ENCODE measurements around the gene KIF18B. TPM values are rescaled to one million over a fixed set of nuclear protein-coding genes. Genes with fewer than 3 reads are reported as not detected.
A peak's percentile ranks its signal among the peaks of the same experiment; 100 is the strongest.

KIF18B gene
- total and polyA plus RNA-seq, 2 of the 8 experiments (the other 6 are each of a cell fraction or from before 2014, with no cell fraction given) = 39.0 to 59.4 TPM

- Histone ChIP-seq H3K79me2 (ENCODE audit: control insufficient read depth in 1 of 2, insufficient read depth in 2 of 2, low read length in 2 of 2) (no peaks in the 10 kb centered on the region), H3K23ac (ENCODE audit: insufficient read length) (no peak overlapping the region), H4K8ac (ENCODE audit: extremely low read depth, insufficient read depth, low read length) (0 out of 2 replicates have a peak overlapping the region, but pooled peaks have one; percentile 6), H2BK12ac (ENCODE audit: low read depth, low read length) (no peak overlapping the region), H3K27ac (ENCODE audit: low read depth, low read length) (no peak overlapping the region), H4K91ac (replicated peaks; ENCODE audit: insufficient read length, low read length) (no peak overlapping the region), H2BK20ac (ENCODE audit: low read length) (no peak overlapping the region), H2BK120ac (replicated peaks; ENCODE audit: low read depth, low read length) (no peak overlapping the region), H3K23me2 (ENCODE audit: low read depth, low read length) (peaks cover 6% of the 10 kb centered on the region), H3K4me1 (replicated peaks in 1 of 4; ENCODE audit: control insufficient read depth in 3 of 4, insufficient read depth in 4 of 4, low read length in 3 of 4) (peaks cover 6 to 15% (median 12%) of the 10 kb centered on the region in 4 experiments), H3K36me3 (ENCODE audit: control insufficient read depth in 2 of 4, insufficient read depth in 4 of 4, low read length in 3 of 4) (no peaks in the 10 kb centered on the region), H2AFZ (ENCODE audit: low read length) (no peak overlapping the region), H3K4me3 (ENCODE audit: extremely low read depth in 1 of 4, insufficient read depth in 2 of 4, low read depth in 3 of 4, low read length in 4 of 4) (no peak overlapping the region), H3K14ac (ENCODE audit: insufficient read length) (no peak overlapping the region), H4K20me1 (replicated peaks in 1 of 2; ENCODE audit: control insufficient read depth in 1 of 2, insufficient read depth in 2 of 2, low read length in 2 of 2) (no peaks in the 10 kb centered on the region), H3K4ac (replicated peaks; ENCODE audit: insufficient read length, low read depth, low read length) (no peak overlapping the region), H3K18ac (ENCODE audit: extremely low read depth, low read length) (no peak overlapping the region), H3K56ac (replicated peaks; ENCODE audit: insufficient read length, low read depth, low read length) (no peak overlapping the region), H2BK5ac (ENCODE audit: low read depth, low read length) (no peak overlapping the region), H3K9ac (replicated peaks in 1 of 4; ENCODE audit: extremely low read depth in 1 of 4, low read depth in 3 of 4, low read length in 3 of 4) (no peak overlapping the region), H2AK5ac (ENCODE audit: low read depth, low read length) (no peak overlapping the region), H4K5ac (ENCODE audit: insufficient read length, low read depth, low read length) (no peak overlapping the region), H3K27me3 (replicated peaks in 1 of 4; ENCODE audit: control insufficient read depth in 3 of 4, extremely low read depth in 1 of 4, insufficient read depth in 3 of 4, low read length in 3 of 4) (peaks cover 0 to 21% (median 14%) of the 10 kb centered on the region in 4 experiments; a peak in 6 of 7 replicates), H3K9me3 (ENCODE audit: insufficient read depth in 2 of 2, low read depth in 1 of 2, low read length in 1 of 2) (no peaks in the 10 kb centered on the region), H2BK15ac (ENCODE audit: low read length) (no peak overlapping the region), H3K79me1 (ENCODE audit: low read depth, low read length) (no peaks in the 10 kb centered on the region), H3K4me2 (ENCODE audit: insufficient read depth in 1 of 2, low read depth in 2 of 2, low read length in 2 of 2) (no peak overlapping the region)
- no peak for DNase-seq (ENCODE audit: low read depth in 1 of 2, low spot score in 2 of 2)
- ChIA-PET CTCF (ENCODE audit: partially characterized antibody) (interaction anchor here (0.6 to 1.5 kb wide), 6 partner anchors 14 to 453 kb away, joined by 3 to 4 read pairs (median 3); no protein-coding TSS in a partner anchor), POLR2A (ENCODE audit: partially characterized antibody) (no interaction called here)
- FAIRE-seq = no peak
- WGBS, 2 experiments (ENCODE audit: extremely low coverage in 1 of 2, insufficient coverage in 1 of 2, insufficient read length in 1 of 2, insufficient replicate concordance in 2 of 2, low coverage in 1 of 2, low lambda C conversion rate in 2 of 2, missing lambda C conversion rate in 1 of 2) = 86% methylated on average over 11 of the region's 11 CpGs; no CpG with 5 or more reads in 1 of the 2 experiments
- TF ChIP-seq HDAC2 (IDR thresholded peaks at IDR 0.05; ENCODE audit: borderline replicate concordance in 1 of 2, low read depth in 2 of 2, low read length in 2 of 2) = no peak
- no peak for TF ChIP-seq TBP (IDR thresholded peaks at IDR 0.05; ENCODE audit: low read depth, low read length)
- no peak for TF ChIP-seq EP300 (IDR thresholded peaks at IDR 0.05; ENCODE audit: borderline replicate concordance in 1 of 2, low read depth in 2 of 2, low read length in 2 of 2)
- no peak for TF ChIP-seq CTBP2 (IDR thresholded peaks at IDR 0.05; ENCODE audit: borderline replicate concordance, insufficient read depth, insufficient read length, low read length)
- no peak for TF ChIP-seq FOSL1 (IDR thresholded peaks at IDR 0.05; ENCODE audit: insufficient read depth, low read depth, low read length)
- TF ChIP-seq PHF8 (conservative IDR thresholded peaks at IDR 0.05; ENCODE audit: low read depth, low read length) = no peak
- TF ChIP-seq EGR1 (IDR thresholded peaks at IDR 0.05; ENCODE audit: borderline replicate concordance, low read depth, low read length) = no peak
- no peak for TF ChIP-seq TAF7 (optimal IDR thresholded peaks at IDR 0.05; ENCODE audit: borderline replicate concordance, low read depth, low read length)
- no peak for TF ChIP-seq SRF (IDR thresholded peaks at IDR 0.05; ENCODE audit: low read depth, low read length)
- TF ChIP-seq JUN (IDR thresholded peaks at IDR 0.05; ENCODE audit: low read depth, low read length) = no peak
- TF ChIP-seq CBX5 (IDR thresholded peaks at IDR 0.05; ENCODE audit: low read depth, low read length) = no peak
Measured at GRCh38 chr17:44915862-44916780, 31.5 kb downstream of the KIF18B start.
